GM03348 (cell line): ENCODE data around the gene STK31.
"Not testable (repeated sequence)": the region's sequence is repeated elsewhere in the genome, so short reads cannot be mapped to it uniquely, and the experiment has no call there.

Experiments
- DNase-seq: peaks from one replicate; pipeline ENCODE4 v3.0.0; 2012; ENCODE audit warnings: low spot score

The STK31 gene

DNA sequence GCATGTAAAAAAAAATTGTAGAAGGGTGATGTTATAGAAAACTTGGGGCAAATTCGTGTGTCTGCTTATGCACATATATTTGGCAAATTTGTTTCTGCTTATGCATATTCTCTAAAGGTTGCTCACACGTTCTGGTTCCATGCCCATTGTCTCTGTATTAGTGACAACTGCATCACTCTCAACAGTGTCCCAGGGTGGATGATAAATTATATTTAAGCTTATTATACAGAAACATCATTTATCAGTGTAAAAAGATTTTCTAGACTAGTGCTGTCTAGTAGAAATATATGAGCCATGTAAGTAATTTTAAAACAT lies 4.1 kb downstream of the STK31 start:
- DNase-seq, result no peak

DNA sequence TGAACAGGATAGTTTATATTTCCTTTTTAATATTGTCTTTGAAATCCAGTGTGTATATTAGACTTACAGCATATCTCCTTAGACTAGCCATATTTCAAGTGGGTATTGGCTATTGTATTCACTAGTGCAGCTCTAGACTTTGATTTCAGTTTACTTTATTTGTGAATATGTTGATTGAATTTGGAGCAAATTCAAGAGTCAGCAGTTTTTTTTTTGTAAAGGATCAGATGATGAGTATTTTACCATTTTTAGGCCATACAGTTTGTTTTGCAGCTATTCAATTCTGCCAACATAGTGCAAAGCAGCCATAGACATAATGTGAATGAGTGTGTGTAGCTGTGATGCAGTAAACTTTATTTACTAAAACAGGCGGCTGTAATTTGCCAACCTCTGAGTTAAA lies 4.6 kb downstream of the STK31 start:
- no peak for DNase-seq

DNA sequence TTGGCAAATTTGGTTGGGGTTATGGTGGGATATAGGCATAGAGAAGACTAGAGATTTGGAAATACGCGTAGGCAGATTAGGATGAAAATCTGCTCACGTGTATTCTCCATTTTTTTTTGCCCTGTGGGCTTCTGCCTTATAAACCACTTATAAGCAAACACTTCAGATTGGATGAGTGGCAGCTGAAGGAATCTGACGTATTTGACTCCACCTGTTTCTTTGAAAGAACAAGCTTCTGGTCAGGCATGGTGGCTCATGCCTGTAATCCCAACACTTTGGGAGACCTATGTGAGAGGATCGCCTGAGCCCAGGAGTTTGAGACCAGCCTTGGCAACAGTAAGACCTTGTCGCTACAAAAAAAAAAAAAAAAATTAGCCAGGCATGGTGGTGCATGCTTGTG lies 5.1 kb downstream of the STK31 start:
- DNase-seq, result no peak

DNA sequence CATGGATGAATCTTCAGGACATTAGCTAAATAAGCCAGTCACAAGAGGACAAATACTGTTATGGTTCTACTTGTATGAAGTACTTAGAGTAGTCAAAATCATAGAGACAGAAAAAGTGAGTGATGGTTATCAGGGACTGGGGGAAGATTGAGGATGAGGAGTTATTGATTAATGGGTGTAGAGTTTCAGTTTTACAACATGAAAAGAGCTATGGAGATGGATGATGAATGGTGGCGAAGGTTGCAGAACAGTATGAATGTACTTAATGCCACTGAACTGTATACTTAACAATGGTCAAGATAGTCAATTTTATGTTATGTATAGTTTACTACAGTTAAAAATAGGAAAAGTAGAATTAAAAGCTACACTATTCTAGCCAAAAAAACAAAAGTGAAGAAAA lies 7.8 kb downstream of the STK31 start:
- no peak for DNase-seq

DNA sequence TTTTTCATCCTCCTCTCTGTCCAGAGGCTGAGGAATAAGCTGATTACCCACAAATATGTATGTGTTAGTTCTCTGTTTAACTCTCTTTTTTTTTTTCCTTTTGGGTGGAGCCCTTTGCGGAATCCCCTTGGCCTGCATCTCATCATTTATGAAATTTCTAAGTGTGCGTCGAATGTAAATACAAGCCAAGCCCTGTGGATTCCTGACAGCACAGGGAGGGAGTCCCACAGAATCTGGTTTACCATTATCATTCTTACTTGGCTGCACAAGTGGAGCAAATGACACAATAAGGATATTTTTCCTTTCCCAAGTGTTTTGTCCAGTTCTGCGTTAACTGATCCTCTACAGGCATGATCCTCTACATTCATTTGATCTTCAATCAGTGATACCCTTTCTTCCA lies 11.4 kb downstream of the STK31 start:
- DNase-seq, result no peak

DNA sequence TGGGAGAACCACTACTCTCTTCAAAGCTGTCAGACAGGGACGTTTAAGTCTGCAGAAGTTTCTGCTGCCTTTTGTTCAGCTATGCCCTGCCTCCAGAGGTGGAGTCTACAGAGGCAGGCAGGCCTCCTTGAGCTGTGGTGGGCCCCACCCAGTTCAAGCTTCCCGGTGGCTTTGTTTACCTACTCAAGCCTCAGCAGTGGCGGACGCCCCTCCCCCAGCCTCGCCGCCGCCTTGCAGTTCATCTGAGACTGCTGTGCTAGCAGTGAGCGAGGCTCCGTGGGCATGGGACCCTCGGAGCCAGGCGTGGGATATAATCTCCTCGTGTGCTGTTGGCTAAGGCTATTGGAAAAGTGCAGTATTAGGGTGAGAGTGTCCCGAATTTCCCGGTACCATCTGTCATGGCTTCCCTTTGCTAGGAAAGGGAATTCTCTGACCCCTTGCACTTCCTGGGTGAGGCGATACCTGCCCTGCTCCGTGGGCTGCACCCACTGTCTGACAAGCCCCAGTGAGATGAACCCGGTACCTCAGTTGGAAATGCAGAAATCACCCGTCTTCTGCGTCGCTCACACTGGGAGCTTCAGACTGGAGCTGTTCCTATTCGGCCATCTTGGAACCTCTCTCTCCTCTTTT lies 12.7 kb downstream of the STK31 start:
- not testable (repeated sequence) for DNase-seq

DNA sequence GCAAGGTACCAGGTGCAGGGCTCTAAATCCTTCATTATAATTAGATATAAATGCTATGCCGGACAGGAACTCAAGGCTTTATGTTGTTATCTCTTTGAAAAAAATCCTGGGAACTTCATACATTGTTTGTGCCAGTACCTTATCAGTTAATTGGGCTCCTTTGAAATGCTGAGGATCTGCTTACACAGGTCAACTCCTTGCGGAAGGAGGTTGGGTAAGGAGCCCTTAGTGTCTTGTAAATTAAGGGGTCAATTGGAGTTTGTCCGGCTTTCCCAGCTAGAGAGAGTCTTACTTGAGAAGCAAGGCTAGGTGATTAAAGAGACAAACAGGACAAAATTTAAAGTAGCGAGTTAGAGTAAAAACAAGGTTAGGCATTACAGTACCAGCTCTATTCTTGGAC lies 14.1 kb downstream of the STK31 start:
- DNase-seq, result not testable (repeated sequence)

DNA sequence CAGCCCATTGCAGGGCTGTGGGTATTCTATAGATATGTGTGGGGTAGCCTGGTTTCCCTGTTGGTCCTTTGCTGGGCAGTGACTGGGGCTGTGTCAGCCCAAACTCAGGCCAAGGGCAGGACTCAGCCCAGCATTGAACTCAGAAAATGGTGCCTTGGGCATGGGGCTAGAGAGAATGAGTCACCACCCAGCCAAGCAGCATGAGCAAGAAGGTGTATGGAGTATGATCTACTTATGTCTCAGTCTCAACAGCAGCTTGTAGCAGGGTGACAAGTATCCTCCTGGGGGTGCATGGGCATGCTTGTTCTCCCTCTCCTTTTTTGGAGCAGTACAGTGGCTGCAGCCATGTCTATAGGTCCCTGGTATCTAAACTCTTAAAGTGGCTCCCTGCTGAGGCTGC lies 32.0 kb downstream of the STK31 start:
- DNase-seq, result no peak

DNA sequence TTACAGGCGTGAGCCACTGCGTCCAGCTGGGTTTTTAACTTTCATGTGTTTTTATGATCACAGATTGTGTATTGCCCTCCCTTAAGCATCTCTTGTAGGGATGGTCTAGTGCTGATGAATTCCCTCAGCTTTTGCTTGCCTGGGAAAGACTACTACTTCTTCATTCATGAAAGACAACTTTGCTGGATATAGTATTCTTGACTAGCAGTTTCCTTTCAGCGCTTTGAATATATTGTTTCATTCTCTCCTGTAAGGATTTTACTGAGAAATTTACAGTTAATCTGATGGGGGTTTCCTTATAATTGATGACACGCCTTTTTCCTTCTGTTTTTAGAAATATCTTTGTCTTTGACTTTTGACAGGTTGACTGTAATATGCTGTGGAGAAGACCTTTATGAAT lies 33.2 kb downstream of the STK31 start:
- DNase-seq, result no peak

DNA sequence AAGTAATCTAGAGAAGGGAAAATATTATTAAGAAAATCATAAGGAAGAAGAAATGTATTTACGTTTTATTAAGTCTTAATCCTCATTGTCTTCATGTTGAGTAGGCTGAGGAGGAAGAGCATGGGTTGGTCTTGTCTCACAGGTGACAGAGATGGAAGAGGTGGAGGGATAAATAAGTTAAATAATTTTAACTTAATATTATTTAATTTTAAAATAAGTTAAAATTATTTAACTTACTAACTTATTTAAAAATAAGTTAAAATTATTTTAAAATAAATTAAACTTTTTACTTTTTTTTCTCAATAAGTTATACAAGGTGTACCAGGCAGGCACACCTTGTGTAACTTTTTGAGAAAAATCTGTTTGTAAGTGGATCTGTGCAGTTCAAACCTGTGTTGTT lies 36.6 kb downstream of the STK31 start:
- no peak for DNase-seq

DNA sequence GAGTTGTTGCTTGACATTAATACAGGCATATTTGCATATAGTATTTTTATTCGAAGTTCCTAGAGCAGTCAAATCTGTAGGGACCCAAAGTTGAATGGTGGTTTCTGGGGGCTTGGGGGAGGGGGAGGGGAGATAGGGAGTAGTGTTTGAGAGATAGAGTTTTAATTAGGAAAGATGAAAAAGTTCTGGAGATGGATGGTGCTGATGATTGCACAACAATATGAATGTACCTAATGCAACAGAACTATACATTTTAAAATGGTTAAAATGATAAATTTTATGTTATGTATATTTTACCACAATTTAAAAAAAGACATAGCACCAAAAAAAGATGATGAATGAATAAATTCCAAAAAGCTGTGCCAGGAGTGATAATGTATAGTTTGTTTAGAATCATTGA lies 41.8 kb downstream of the STK31 start:
- no peak for DNase-seq

DNA sequence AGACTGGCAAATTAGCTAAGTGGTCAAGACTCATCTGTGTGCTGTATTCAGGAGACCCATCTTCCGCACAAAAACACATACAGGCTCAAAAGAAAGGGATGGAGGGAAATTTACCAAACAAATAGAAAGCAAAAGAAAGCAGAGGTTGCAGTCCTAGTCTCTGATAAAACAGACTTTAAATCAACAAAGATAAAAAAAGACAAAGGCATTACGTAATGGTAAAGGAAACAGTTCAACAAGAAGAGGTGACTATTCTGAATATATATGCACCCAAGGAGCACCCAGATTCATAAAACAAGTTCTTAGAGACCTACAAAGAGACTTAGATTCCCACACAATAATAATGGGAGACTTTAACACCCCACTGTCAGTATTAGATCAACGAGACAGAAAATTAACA lies 48.8 kb downstream of the STK31 start:
- DNase-seq, result not testable (repeated sequence)

DNA sequence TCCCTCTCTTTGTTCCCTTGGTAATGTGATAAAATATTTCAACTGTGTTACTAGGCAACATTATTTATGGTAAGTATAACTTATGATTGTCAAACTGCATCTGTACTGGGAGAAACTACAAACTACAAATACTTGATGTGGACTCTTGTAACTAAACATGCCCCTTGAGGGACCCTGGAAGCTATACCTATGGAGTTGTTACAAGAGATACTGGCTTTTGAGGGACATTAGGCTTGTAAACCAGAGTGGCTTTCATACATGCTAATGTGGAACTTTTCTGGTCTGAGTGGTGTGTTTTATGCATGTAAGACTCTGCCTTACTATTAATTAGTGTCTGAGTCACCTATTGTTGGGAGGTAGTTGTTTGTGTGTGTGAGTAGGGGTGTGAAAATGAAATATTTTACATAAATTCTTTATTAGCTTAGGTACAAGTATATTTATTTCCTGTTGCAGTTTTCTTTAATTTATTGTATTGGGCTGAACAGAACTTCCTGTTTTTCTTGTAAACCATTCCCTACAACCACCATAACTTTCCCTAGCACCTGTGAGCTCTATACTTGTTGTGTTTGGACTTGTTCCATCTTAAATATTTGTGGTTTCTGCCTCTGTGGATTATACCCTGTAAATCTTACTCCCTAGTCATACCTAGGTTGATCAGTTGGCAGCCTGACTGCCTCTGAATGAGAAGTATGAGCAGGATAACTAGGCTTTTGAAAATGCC lies 49.8 kb downstream of the STK31 start:
- DNase-seq, result no peak

DNA sequence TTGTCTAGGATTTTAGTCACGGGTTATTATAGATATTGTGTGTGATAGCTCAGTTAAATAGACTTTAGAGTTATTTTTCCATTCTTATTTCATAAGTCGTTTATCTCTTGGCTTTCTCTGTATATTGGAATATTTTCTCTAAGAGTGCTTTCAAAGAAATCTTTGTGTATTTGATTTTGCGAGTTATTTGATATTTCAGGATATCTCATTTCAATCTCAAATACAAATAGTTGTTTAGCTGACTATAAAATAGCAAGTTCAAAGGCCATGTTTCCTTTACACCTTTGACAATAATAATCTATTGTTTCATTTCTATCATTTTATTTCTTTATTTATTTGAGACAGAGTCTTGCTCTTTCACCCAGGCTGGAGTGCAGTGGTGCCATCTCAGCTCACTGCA lies 55.9 kb downstream of the STK31 start:
- no peak for DNase-seq

DNA sequence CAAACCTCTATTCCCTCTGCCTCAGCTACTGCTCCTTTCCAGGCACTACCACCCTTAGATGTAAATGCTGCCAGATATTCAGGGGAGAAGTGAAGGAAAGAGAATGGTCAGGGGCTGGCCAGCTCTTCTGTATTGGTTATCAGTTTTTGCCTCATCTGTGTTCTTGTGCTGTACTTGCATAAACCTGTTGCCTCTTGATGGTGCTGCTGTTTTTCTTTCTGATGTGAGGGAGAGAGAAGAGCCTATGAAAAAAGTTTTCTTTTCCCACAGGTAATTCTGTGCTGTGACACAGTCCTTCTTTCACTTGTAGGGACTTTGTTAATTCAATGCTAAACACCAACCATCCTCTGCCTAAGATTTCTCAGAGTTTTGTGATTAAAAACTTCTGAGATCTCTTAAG lies 57.5 kb downstream of the STK31 start:
- DNase-seq, result no peak

DNA sequence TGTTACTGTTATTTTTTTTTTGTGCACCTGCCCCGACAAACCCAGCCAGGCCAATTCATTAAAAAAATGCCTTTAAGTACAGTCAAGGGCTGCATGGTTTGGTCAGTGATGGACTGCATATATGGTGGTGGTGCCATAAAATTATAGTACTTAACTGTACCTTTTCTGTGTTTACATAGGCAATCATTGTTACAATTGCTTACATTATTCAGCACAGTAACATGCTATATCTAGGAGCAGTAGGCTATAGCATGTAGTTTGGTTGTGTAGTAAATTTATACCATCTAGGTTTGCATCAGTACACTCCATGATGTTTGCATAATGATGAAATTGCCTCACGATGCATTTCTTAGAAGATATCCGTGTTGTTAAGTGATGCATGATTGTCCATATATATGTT lies 58.0 kb downstream of the STK31 start:
- no peak for DNase-seq

DNA sequence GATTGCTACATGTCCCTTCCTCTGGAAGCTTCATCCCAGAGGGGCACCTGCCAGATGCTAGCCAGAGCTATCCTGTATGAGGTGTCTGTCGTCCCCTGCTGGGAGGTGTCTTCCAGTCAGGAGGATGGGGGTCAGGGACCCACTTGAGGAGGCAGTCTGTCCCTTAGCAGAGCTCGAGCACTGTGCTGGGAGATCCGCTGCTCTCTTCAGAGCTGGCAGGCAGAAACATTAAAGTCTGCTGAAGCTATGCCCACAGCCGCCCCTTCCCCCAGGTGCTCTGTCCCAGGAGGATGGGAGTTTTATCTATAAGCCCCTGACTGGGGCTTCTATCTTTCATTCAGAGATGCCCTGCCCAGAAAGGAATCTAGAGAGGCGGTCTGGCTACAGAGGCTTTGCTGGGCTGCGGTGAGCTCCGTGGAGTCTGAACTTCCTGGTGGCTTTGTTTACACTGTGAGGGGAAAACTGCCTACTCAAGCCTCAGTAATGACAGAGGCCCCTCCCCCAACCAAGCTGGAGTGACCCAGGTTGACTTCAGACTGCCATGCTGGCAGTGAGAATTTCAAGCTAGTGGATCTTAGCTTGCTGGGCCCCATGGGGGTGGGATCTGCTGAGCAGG lies 69.3 kb downstream of the STK31 start:
- DNase-seq, result not testable (repeated sequence)

DNA sequence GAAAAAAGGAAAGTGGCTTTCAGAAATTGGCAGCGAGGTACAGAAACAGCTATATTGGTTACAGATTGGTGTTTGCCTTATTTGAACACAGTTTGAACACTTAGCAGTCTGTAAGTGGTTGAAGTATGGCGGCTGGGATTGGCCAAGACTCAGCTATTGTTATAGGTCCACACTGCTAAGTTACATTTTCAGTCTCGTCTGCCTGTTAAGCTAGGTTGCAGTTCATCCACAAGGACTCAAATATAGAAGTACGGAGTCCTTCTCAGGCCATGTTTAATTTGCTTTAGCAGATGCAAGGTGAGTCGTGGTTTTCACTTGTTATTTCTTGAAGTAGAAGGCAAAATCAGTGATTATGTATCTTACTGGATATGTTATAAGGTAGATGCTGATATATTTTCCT lies 73.1 kb downstream of the STK31 start:
- DNase-seq, result no peak

DNA sequence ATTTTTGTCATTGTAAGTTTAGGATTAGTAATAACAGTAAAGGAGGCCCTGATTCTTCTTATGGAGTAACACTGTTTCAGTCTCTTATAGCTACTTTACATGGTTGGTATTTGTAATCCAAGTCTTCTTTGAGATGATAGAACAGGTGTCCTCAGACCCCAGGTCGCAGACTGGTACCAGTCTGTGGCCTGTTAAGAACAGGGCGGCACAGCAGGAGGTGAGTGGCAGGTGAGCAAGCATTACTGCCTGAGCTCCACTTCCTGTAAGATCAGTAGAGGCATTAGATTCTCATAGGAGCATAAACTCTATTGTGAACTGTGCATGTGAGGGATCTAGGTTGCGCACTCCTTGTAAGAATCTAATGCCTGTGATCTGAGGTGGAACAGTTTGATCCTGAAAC lies 77.3 kb downstream of the STK31 start:
- no peak for DNase-seq

DNA sequence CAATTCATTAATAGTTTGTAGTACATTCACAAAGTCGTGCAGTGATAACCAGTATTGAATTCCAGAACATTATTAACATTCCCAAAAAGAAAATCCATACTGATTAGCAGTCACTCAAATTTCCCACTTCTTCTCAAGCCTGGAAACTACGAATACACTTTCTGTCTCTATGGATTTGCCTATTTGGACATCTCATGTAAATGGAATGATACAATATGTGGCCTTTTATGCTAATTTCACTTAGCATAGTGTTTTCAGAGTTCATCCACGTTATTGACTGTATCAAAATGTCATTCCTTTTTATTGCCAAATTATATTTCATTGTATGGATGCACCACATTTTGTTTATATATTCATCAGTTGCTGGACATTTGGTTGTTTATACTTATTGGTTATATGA lies 78.8 kb downstream of the STK31 start:
- no peak for DNase-seq

DNA sequence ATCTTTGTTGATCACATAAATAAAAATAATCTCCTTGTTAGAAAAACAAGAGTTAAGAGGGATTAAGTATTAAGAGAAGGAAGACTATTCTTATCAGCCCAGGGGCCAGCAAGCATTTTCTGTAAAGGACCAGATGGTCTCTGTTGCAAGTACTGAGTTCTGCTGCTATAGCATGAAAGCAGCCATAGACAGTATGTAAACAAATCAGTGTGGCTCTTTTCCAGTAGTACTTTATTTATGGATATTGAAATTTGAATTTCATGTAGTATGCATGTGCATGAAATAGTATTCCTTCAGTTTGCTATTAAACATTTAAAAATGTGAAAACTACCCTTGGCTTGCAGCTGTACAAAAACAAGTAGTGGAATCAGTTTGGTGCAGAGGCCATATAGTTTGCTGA lies 81.7 kb downstream of the STK31 start:
- DNase-seq, result no peak

DNA sequence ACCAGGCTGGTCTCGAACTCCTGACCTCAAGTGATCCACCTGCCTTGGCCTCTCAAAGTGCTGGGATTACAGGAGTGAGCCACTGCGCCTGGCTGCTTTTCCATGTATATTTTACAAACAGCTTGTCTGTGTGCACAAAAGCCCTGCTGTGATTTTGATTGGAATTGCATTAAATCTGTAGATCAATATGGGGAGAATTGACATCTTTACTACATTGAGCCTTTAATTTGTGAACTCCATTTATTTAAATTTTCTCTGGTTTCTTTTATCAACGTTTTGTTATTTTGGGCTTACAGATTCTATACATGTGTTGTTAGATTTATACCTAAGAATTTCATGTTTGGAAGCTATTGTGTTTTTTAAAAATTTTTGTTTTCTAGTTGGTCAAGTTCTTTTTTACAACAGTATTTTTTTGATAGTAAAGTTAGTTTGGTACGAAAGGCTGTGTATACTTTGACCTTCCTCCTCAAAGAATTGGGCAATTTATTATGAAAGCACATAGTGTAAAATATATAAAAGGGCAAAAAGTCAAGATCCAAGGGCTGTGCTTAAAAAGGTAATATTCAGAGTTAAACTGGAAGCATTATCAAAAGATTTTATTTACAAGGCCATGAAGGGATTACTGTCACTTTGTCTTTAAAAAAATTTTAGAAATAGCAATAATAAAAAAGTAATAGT lies 92.8 kb downstream of the STK31 start:
- no peak for DNase-seq

DNA sequence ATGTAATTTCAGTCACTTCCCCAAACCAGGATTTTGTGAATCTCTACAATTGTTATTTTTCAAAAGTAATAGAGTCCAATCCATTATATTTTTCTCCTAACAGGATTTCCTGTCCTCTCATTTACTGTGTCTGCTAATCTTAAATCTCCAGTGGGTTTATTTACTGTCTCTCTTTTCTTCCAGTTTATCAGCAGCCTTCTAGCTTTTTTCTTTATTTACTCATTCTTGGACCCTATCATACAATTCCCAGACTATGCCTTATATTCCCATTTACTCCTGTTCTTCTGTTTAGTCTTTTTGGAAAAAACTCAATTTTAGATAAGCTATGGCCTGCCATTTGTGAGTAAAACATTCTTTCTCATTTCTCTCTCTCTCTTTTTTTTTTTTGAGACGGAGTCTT lies 94.7 kb downstream of the STK31 start:
- no peak for DNase-seq
